Smooth muscle cell (in vitro differentiated cells): ENCODE results near the gene SCFD2. TPM values are rescaled to one million over a fixed set of nuclear protein-coding genes. Genes with fewer than 3 reads are reported as not detected.
A peak's percentile ranks its signal among the peaks of the same experiment; 100 is the strongest.

Source experiments
- DNase-seq: peaks from one replicate; lab custom pipeline; 2025; ENCODE audit not compliant: unreplicated experiment; lab: John Stamatoyannopoulos, UW
- H2AFZ ChIP-seq: fragments of 200-600 bp; sonication (generic); 2 replicates; pipeline ENCODE4 v1.6.0; 2016; ENCODE audit warnings: antibody characterized with exemption, low read depth, mild to moderate bottlenecking
- H3F3A ChIP-seq: fragments of 200-600 bp; sonication (generic); 2 replicates; pipeline ENCODE4 v1.6.0; 2017; ENCODE audit warnings: antibody characterized with exemption, low read depth
- H3K27ac ChIP-seq: fragments of 200-600 bp; sonication (generic); 2 replicates; pipeline ENCODE4 v1.5.1; 2016; ENCODE audit warnings: low read depth, mild to moderate bottlenecking
- H3K27me3 ChIP-seq: fragments of 200-600 bp; sonication (generic); 2 replicates; pipeline ENCODE4 v1.6.1; 2016; ENCODE audit warnings: low read depth, mild to moderate bottlenecking
- H3K36me3 ChIP-seq: fragments of 200-600 bp; sonication (generic); 2 replicates; pipeline ENCODE4 v1.5.1; 2016; ENCODE audit warnings: low read depth
- H3K4me1 ChIP-seq: fragments of 200-600 bp; sonication (generic); 2 replicates; pipeline ENCODE4 v1.5.1; 2016; ENCODE audit warnings: low read depth
- H3K4me2 ChIP-seq: fragments of 200-600 bp; sonication (generic); 2 replicates; pipeline ENCODE4 v1.6.0; 2016; ENCODE audit warnings: mild to moderate bottlenecking
- H3K4me3 ChIP-seq: fragments of 200-600 bp; sonication (generic); 2 replicates; pipeline ENCODE4 v1.5.1; 2016; ENCODE audit warnings: mild to moderate bottlenecking
- H3K79me2 ChIP-seq: fragments of 200-600 bp; sonication (generic); 2 replicates; pipeline ENCODE4 v1.6.0; 2016; ENCODE audit warnings: low read depth, mild to moderate bottlenecking
- H3K9ac ChIP-seq: fragments of 200-600 bp; sonication (generic); 2 replicates; pipeline ENCODE4 v1.6.0; 2016; ENCODE audit warnings: low read depth
- H3K9me3 ChIP-seq: fragments of 200-600 bp; sonication (generic); replicated peaks from 2 replicates; pipeline ENCODE4 v1.5.1; 2016; ENCODE audit warnings: low read depth
- H4K20me1 ChIP-seq: fragments of 200-600 bp; sonication (generic); 2 replicates; pipeline ENCODE4 v1.6.0; 2016; ENCODE audit warnings: low read depth
- CTCF ChIP-seq: fragments of 200-600 bp; sonication (generic); IDR thresholded peaks from 2 replicates; pipeline ENCODE4 v1.5.1; 2017; ENCODE audit warnings: borderline replicate concordance, mild to moderate bottlenecking, antibody characterized with exemption; ENCODE audit not compliant: insufficient read depth, poor library complexity, severe bottlenecking
- WGBS: methylation state at CpG from one replicate; pipeline ENCODE4 v1.1.7; 2016; ENCODE audit warnings: low lambda C conversion rate; 5-methylcytosine and 5-hydroxymethylcytosine counted together
- polyA plus RNA-seq: library from polyadenylated mRNA; unstranded; fragments of >200 nt; fragmentation: Nextera tagmentation; extraction: Ambion mirVana; gene quantifications from 2 replicates; pipeline ENCODE4 v1.2.1, GENCODE V29; 2016
- total RNA-seq: library from RNA; depleted of rRNA; stranded (reverse); fragments of >200 nt; gene quantifications from 2 replicates; pipeline ENCODE4 v1.2.3, GENCODE V29; 2014

Gene SCFD2
- total and polyA plus RNA-seq, 2 experiments from 2014 or later: 7.8 to 11.4 TPM

GRCh38 chr4:52946855-52947254, 419.0 kb downstream of the SCFD2 start:
- Histone ChIP-seq H3K4me2 (peak overlapping the region; percentile 25), H3K79me2 (no peaks in the 10 kb centered on the region), H3K27ac (peak overlapping the region; percentile 59), H3K27me3 (no peaks in the 10 kb centered on the region), H3F3A (peaks cover 2% of the 10 kb centered on the region), H3K9ac (no peak overlapping the region), H3K4me3 (no peak overlapping the region), H4K20me1 (no peaks in the 10 kb centered on the region), H3K4me1 (peaks cover 40% of the 10 kb centered on the region), H3K36me3 (no peaks in the 10 kb centered on the region), H3K9me3 (no peaks in the 10 kb centered on the region), H2AFZ (no peak overlapping the region)
- DNase-seq: no peak
- 65% methylated on average over 4 of the region's 4 CpGs for WGBS
- no peak for TF ChIP-seq CTCF

GRCh38 chr4:52945982-52946381, 419.9 kb downstream of the SCFD2 start:
- Histone ChIP-seq H3K27ac (peak overlapping the region; percentile 59), H2AFZ (no peak overlapping the region), H3K4me2 (peak overlapping the region; percentile 25), H3K9me3 (no peaks in the 10 kb centered on the region), H3K9ac (no peak overlapping the region), H3K4me1 (peaks cover 40% of the 10 kb centered on the region), H3K27me3 (no peaks in the 10 kb centered on the region), H3K79me2 (no peaks in the 10 kb centered on the region), H3K4me3 (no peak overlapping the region), H3F3A (peaks cover 2% of the 10 kb centered on the region), H3K36me3 (no peaks in the 10 kb centered on the region), H4K20me1 (no peaks in the 10 kb centered on the region)
- no peak for TF ChIP-seq CTCF
- WGBS: 86% methylated on average over 2 of the region's 2 CpGs
- no peak for DNase-seq

DNA sequence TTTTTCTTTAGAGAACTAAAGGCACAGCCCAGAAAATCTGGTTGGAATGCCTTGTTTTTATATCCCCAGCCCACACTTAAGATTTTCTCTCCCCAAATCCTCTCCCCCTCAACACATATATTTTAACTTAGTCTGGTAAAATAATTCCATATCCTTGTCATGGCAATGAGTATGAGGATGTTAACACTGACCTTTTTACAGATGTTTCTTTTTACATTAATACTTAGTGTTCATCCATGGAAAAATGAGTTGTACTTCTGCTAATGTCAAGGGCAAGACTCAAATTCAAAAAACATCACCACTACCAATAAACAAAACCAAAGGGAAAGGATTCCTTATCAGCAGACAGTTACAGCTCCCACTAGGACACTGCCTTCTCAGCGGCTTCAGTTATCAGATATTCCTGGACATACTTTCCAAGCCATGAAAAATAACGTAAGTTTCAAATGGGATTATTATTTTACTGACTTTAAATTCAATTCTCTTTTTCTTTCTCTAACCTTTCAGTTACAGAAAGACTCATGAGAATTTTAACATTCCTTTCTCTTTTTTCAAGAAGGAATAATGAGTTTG, 420.4 kb downstream of the SCFD2 start:
- no peak for DNase-seq
- no peak overlapping the region for H3K9ac ChIP-seq
- H2AFZ ChIP-seq: no peak overlapping the region
- H4K20me1 ChIP-seq: no peaks in the 10 kb centered on the region
- H3K4me1 ChIP-seq: peaks cover 40% of the 10 kb centered on the region
- H3K27ac ChIP-seq: peak overlapping the region; percentile 59
- no peaks in the 10 kb centered on the region for H3K79me2 ChIP-seq
- 29% methylated on average over 2 of the region's 2 CpGs for WGBS
- H3K36me3 ChIP-seq: no peaks in the 10 kb centered on the region
- peak overlapping the region; percentile 25 for H3K4me2 ChIP-seq
- no peaks in the 10 kb centered on the region for H3K27me3 ChIP-seq
- H3K4me3 ChIP-seq: no peak overlapping the region
- TF ChIP-seq CTCF: no peak
- H3K9me3 ChIP-seq: no peaks in the 10 kb centered on the region
- H3F3A ChIP-seq: peaks cover 2% of the 10 kb centered on the region

DNA sequence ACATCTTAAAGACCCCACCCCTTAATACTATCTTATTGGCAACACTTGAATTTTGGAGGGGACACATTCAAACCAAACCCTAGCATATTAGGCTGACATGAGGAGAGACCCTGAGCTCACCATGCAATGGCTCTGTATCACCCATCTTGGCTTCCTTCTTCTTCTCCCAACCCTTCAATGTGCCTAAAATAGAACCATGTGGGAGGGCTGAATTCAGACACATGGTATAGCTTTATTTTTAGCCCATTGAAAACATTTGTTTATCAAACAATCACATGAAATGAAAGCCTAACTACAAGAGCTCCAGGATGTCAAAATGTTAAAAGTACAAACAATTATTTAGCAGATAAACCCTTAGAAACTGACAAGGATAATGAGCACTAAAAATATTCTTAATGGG, 422.2 kb downstream of the SCFD2 start:
- no peak overlapping the region for H3K9ac ChIP-seq
- no peak overlapping the region for H3K4me3 ChIP-seq
- no peaks in the 10 kb centered on the region for H4K20me1 ChIP-seq
- no peaks in the 10 kb centered on the region for H3F3A ChIP-seq
- no peak for DNase-seq
- H3K9me3 ChIP-seq: no peaks in the 10 kb centered on the region
- no peaks in the 10 kb centered on the region for H3K27me3 ChIP-seq
- peaks cover 33% of the 10 kb centered on the region for H3K4me1 ChIP-seq
- no peak for TF ChIP-seq CTCF
- H3K27ac ChIP-seq: no peak overlapping the region
- H2AFZ ChIP-seq: no peak overlapping the region
- no peaks in the 10 kb centered on the region for H3K36me3 ChIP-seq
- H3K79me2 ChIP-seq: no peaks in the 10 kb centered on the region
- H3K4me2 ChIP-seq: no peak overlapping the region
